Ascending aorta (tissue), 2 donors: Measurements from ENCODE around the gene RAD51B. TPM values are rescaled to one million over a fixed set of nuclear protein-coding genes. Genes with fewer than 3 reads are reported as not detected.

Experiments
- DNase-seq, 2 donors: peaks; one replicate each; pipeline ENCODE4 v3.0.0-alpha.2; 2019; ENCODE audit warnings: low spot score in 2 of 2
- H3K27ac ChIP-seq, 2 donors: fragments of 200-600 bp; sonication (generic); one replicate each; pipeline ENCODE4 v1.5.1; 2016 to 2017; ENCODE audit warnings: mild to moderate bottlenecking in 1 of 2
- H3K27me3 ChIP-seq: fragments of 200-600 bp; sonication (generic); one replicate; pipeline ENCODE4 v1.5.1; 2017
- H3K36me3 ChIP-seq, 2 donors: fragments of 200-600 bp; sonication (generic); one replicate each; pipeline ENCODE4 v1.5.1; 2016
- H3K4me1 ChIP-seq, 2 donors: fragments of 200-600 bp; sonication (generic); one replicate each; pipeline ENCODE4 v1.5.1; 2016 to 2017; ENCODE audit warnings: mild to moderate bottlenecking in 1 of 2
- H3K4me3 ChIP-seq, 2 donors: fragments of 200-600 bp; sonication (generic); one replicate each; pipeline ENCODE4 v1.5.1; 2016 to 2017; ENCODE audit warnings: mild to moderate bottlenecking in 1 of 2
- H3K9me3 ChIP-seq, 2 donors: fragments of 200-600 bp; sonication (generic); one replicate each; pipeline ENCODE4 v1.5.1; 2016
- intact Hi-C: fragments of 100-400 bp; cut with DNase I; formaldehyde crosslinking; loops from one replicate; pipeline ENCODE4 v1.15.1; 2023
- total RNA-seq: library from RNA; depleted of rRNA; stranded (reverse); fragments of >200 nt; gene quantifications from one replicate; pipeline ENCODE4 v1.1.0, GENCODE V29; 2016
- TF ChIP-seq, protein P1 (sequence below), 3 experiments: fragments of 200-600 bp in 2 of 3; fragments of 450-650 bp in 1 of 3; sonication (generic) in 2 of 3; IDR thresholded peaks; one replicate each; pipeline ENCODE4 v1.5.1; 2016 to 2019; ENCODE audit warnings: antibody characterized with exemption in 3 of 3, mild to moderate bottlenecking in 1 of 3, moderate library complexity in 1 of 3

RAD51B gene
- total RNA-seq, 1 donor from 2014 or later: not detected

DNA sequence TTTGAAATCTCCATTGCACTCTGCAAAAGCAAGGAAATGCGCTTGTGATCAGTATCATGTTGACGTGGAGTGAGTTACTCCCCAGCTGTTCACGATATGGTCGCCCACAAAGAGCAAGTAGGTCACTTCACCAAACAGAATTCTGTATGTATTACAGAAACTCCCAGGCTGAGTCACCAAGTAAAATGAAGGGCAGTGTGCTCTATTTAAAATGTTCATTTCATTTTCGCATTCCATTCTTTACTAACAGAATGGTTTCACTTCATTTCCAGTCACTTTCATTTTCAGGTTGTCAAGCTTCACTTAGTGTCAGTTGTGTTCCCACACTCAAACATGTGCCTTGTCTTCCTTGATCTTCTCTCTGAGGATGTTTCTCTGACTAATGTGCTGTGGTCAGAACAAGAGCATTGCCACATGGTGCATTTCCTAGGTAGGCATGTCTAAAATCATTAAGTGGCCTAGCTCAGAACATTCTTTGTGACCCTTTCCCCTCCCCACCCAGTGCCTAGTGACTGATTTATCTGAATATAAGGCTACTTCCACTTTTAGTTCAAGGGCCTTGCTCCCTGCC is 391.2 kb downstream of the RAD51B start:
- no peaks in the 10 kb centered on the region for H3K27me3 ChIP-seq
- TF ChIP-seq, protein P1, sequence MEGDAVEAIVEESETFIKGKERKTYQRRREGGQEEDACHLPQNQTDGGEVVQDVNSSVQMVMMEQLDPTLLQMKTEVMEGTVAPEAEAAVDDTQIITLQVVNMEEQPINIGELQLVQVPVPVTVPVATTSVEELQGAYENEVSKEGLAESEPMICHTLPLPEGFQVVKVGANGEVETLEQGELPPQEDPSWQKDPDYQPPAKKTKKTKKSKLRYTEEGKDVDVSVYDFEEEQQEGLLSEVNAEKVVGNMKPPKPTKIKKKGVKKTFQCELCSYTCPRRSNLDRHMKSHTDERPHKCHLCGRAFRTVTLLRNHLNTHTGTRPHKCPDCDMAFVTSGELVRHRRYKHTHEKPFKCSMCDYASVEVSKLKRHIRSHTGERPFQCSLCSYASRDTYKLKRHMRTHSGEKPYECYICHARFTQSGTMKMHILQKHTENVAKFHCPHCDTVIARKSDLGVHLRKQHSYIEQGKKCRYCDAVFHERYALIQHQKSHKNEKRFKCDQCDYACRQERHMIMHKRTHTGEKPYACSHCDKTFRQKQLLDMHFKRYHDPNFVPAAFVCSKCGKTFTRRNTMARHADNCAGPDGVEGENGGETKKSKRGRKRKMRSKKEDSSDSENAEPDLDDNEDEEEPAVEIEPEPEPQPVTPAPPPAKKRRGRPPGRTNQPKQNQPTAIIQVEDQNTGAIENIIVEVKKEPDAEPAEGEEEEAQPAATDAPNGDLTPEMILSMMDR (IDR thresholded peaks at IDR 0.05): no peak
- H3K36me3 ChIP-seq: no peaks in the 10 kb centered on the region
- intact Hi-C loops: no loop called here
- no peaks in the 10 kb centered on the region for H3K9me3 ChIP-seq
- peak overlapping the region in 1 of 2 donors; percentile 6 for H3K4me3 ChIP-seq
- peak overlapping the region; percentile 73 to 76 for H3K27ac ChIP-seq
- peak in 1 of 2 donors; percentile 63 for DNase-seq
- H3K4me1 ChIP-seq: peaks cover 18 to 35% of the 10 kb centered on the region in 2 donors

- Histone ChIP-seq H3K36me3 (no peaks in the 10 kb centered on the region), H3K27me3 (no peaks in the 10 kb centered on the region), H3K4me3 (no peak overlapping the region), H3K4me1 (peaks cover 18 to 35% of the 10 kb centered on the region in 2 donors), H3K27ac (peak overlapping the region; percentile 73 to 76), H3K9me3 (no peaks in the 10 kb centered on the region)
- intact Hi-C loops: no loop called here
- TF ChIP-seq, protein P1 (IDR thresholded peaks at IDR 0.05): no peak
- no peak for DNase-seq
These were observed 391.8 kb downstream of the RAD51B start for GRCh38 chr14:68211421-68211820.

- H3K27ac ChIP-seq: peak overlapping the region; percentile 73 to 76
- no peak for DNase-seq
- H3K4me1 ChIP-seq: peaks cover 18 to 35% of the 10 kb centered on the region in 2 donors
These were observed 392.3 kb downstream of the RAD51B start for GRCh38 chr14:68211886-68212285.

DNA sequence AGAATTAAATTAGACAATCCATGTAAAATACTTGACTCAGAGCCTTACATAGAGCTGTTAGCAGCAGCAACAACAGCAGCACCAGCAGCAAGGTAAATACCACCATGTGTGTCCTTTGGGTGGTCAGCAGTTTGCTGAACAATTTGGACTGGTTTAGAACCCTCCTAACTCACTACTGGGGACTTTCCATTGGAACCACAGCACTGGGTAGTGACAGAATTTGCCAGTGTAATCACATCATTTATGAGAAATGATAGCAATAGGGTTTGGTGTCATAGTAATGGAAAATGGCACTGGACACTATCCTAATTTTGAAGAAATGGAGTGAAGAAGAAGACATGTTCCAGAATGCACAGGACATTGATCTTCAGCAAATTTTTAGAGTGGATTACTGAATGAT is 392.8 kb downstream of the RAD51B start:
- H3K4me3 ChIP-seq: no peak overlapping the region
- H3K36me3 ChIP-seq: no peaks in the 10 kb centered on the region
- intact Hi-C loops: no loop called here
- H3K27ac ChIP-seq: peak overlapping the region in 1 of 2 donors; percentile 73
- no peak for DNase-seq
- TF ChIP-seq, protein P1 (IDR thresholded peaks at IDR 0.05): no peak
- no peaks in the 10 kb centered on the region for H3K9me3 ChIP-seq
- H3K4me1 ChIP-seq: peaks cover 17 to 35% of the 10 kb centered on the region in 2 donors
- H3K27me3 ChIP-seq: no peaks in the 10 kb centered on the region

More at GRCh38 chr14:68211886-68212285, 392.3 kb downstream of the RAD51B start:
- no peaks in the 10 kb centered on the region for H3K9me3 ChIP-seq
- intact Hi-C loops: no loop called here
- TF ChIP-seq, protein P1 (IDR thresholded peaks at IDR 0.05): no peak
- H3K4me3 ChIP-seq: no peak overlapping the region
- no peaks in the 10 kb centered on the region for H3K27me3 ChIP-seq
- H3K36me3 ChIP-seq: no peaks in the 10 kb centered on the region

GRCh38 chr14:68214431-68214830 is 394.9 kb downstream of the RAD51B start:
- Histone ChIP-seq H3K36me3 (no peaks in the 10 kb centered on the region), H3K9me3 (no peaks in the 10 kb centered on the region), H3K27me3 (no peaks in the 10 kb centered on the region), H3K4me1 (peaks cover 4 to 18% of the 10 kb centered on the region in 2 donors), H3K27ac (no peak overlapping the region), H3K4me3 (no peak overlapping the region)
- TF ChIP-seq, protein P1 (IDR thresholded peaks at IDR 0.05): no peak
- intact Hi-C loops: no loop called here
- DNase-seq: no peak
